Adipocyte (in vitro differentiated cells): ENCODE measurements around the gene ROBO3.

Experiments
- DNase-seq: peaks from one replicate; pipeline ENCODE4 v3.0.0-alpha.2; 2015; ENCODE audit warnings: low read depth
- H3K27me3 ChIP-seq: replicated peaks from 2 replicates; pipeline ENCODE4 v1.7.0; 2013; ENCODE audit warnings: mild to moderate bottlenecking, low read length, moderate library complexity; ENCODE audit not compliant: control insufficient read depth, insufficient read depth
- H3K36me3 ChIP-seq: 2 replicates; pipeline ENCODE4 v1.7.0; 2013; ENCODE audit warnings: low read length, mild to moderate bottlenecking, moderate library complexity; ENCODE audit not compliant: control insufficient read depth, insufficient read depth, severe bottlenecking
- H3K4me1 ChIP-seq: 2 replicates; pipeline ENCODE4 v1.7.0; 2013; ENCODE audit warnings: mild to moderate bottlenecking, low read length, moderate library complexity; ENCODE audit not compliant: control insufficient read depth, insufficient read depth
- H3K4me3 ChIP-seq: 2 replicates; pipeline ENCODE4 v1.7.0; 2013; ENCODE audit warnings: mild to moderate bottlenecking, low read length, moderate library complexity
- H3K9ac ChIP-seq: 2 replicates; pipeline ENCODE4 v1.7.0; 2013; ENCODE audit warnings: mild to moderate bottlenecking, low read length, moderate library complexity
- H3K9me3 ChIP-seq: 2 replicates; pipeline ENCODE4 v1.7.0; 2013; ENCODE audit warnings: mild to moderate bottlenecking, low read length, moderate library complexity; ENCODE audit not compliant: control insufficient read depth

Gene ROBO3

DNA sequence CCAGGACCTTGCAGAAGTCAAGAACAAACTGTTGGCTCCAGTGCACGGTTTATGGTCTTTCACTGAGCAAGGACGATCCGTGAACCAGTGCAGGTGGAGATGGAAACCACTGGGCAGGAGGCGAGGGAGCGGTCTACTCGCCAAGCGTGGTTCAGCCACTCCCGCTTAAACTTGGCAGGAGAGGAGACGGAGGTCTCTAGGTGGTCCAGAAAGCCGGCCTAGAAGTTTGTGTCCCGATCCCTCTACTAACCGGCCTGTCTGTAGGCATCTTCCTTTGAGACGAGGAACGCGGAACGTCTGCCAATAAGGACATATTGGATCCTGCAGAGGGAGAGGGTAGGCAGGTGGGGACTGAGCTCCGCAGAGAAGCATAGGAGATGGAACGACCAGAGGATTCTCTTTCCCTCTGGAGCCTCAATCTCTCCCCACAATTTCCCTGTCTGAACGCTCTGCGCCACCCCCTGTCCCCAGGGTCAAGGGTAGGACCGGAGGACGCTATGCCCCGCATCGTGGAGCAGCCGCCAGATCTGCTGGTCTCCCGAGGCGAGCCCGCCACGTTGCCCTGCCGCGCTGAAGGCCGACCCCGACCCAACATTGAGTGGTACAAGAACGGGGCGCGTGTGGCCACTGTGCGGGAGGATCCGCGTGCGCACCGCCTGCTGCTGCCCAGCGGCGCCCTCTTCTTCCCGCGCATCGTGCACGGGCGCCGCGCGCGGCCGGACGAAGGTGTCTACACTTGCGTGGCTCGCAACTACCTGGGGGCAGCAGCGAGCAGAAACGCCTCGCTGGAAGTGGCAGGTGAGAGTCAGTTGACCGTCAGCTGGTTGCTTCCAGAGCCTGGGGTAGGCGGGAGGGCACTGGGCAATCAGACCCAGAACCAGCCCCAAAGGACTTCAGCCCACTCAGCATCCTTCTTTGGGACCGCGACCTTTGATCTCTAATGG is 3.4 kb downstream of the ROBO3 start:
- Histone ChIP-seq H3K4me1 (peaks cover 19% of the 10 kb centered on the region), H3K9me3 (no peaks in the 10 kb centered on the region), H3K4me3 (no peak overlapping the region), H3K27me3 (peaks cover 94% of the 10 kb centered on the region), H3K36me3 (no peaks in the 10 kb centered on the region), H3K9ac (no peak overlapping the region)
- DNase-seq: no peak

DNA sequence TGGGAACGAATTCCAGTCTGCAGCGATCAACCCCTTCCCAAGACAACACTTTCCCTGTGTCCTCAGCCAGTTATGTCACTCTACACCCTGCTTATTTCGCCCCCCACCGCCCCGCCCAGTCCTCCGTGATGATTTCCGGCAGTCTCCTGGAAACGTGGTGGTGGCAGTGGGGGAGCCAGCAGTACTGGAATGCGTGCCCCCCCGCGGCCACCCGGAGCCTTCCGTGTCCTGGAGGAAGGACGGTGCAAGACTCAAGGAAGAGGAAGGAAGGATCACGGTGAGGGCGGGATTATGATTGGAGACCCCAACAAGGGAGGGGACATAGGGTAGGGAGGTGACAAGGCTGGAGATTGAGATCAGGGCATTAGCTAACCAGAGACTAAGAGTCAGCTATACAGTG is 4.1 kb downstream of the ROBO3 start:
- Histone ChIP-seq H3K36me3 (no peaks in the 10 kb centered on the region), H3K9me3 (no peaks in the 10 kb centered on the region), H3K9ac (no peak overlapping the region), H3K4me1 (peaks cover 19% of the 10 kb centered on the region), H3K4me3 (no peak overlapping the region), H3K27me3 (peaks cover 93% of the 10 kb centered on the region)
- no peak for DNase-seq

DNA sequence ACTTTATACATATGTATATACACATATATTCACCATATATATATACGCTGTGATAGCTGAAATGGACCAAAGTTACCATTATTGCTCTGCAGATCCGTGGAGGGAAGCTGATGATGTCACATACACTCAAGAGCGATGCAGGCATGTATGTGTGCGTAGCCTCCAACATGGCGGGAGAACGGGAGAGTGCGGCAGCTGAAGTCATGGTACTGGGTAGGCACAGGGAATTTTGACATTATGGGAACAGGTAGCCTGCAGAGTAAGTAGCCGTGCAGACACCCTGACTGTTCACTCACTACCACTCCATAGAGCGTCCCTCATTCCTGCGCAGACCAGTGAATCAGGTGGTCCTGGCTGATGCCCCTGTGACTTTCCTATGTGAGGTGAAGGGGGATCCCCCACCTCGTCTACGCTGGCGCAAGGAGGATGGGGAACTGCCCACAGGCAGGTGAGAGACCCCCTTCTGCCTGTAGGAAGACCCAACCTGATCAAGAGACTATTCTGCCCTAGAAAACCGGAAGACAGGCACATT is 4.7 kb downstream of the ROBO3 start:
- Histone ChIP-seq H3K36me3 (no peaks in the 10 kb centered on the region), H3K9me3 (no peaks in the 10 kb centered on the region), H3K4me1 (peaks cover 16% of the 10 kb centered on the region), H3K27me3 (peaks cover 87% of the 10 kb centered on the region), H3K9ac (no peak overlapping the region), H3K4me3 (no peak overlapping the region)
- no peak for DNase-seq

DNA sequence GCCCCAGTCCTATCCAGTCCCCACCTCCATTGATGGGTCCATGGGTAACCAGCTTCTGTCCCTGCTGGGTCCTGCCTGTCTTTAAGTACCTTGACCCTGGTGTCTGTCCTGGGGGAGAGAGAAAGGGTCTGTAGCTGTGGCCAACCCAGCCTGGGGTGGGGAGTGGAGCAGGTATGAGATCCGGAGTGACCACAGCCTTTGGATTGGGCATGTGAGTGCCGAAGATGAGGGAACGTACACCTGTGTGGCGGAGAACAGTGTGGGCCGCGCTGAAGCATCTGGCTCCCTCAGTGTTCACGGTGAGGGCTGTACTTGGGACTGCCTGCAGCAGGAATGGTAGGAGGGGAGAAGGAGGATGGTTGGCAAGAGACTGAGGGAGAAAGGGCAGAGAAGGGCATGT is 5.2 kb downstream of the ROBO3 start:
- peaks cover 82% of the 10 kb centered on the region for H3K27me3 ChIP-seq
- H3K4me1 ChIP-seq: peaks cover 11% of the 10 kb centered on the region
- H3K36me3 ChIP-seq: no peaks in the 10 kb centered on the region
- H3K4me3 ChIP-seq: no peak overlapping the region
- H3K9ac ChIP-seq: no peak overlapping the region
- no peak for DNase-seq
- H3K9me3 ChIP-seq: no peaks in the 10 kb centered on the region

DNA sequence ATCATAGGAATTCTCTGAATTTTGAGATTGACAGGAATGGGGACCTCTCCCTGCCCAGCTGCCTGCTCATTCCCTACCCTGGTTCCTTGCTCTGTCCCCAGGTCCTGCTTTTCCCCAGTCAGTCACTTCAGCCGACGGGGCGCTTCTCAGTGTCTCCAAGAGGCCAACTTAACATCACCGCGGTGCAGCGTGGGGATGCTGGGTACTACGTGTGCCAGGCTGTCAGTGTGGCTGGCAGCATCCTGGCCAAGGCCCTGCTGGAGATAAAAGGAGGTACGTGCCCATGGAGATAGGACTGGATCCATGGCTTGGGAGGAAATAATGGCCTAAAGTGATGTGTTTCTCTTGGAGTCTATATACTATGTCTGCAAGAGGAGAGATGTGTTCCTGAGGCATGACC is 7.0 kb downstream of the ROBO3 start:
- H3K4me1 ChIP-seq: no peaks in the 10 kb centered on the region
- no peaks in the 10 kb centered on the region for H3K36me3 ChIP-seq
- peaks cover 65% of the 10 kb centered on the region for H3K27me3 ChIP-seq
- no peaks in the 10 kb centered on the region for H3K9me3 ChIP-seq
- H3K9ac ChIP-seq: no peak overlapping the region
- no peak for DNase-seq
- no peak overlapping the region for H3K4me3 ChIP-seq

DNA sequence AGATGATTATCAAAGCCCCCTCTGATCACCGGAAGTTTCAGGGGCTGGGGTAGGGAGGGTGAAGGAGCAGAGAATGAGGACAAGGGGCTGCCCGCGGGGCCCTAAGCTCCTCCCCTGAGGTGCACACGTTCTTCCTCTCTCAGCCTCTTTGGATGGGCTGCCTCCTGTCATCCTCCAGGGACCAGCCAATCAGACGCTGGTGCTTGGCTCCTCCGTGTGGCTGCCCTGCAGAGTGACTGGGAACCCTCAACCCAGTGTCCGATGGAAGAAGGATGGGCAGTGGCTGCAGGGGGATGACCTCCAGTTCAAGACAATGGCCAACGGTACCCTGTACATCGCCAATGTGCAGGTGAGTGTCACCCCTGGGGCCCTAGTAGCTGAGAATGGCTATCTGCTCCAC is 7.5 kb downstream of the ROBO3 start:
- Histone ChIP-seq H3K4me1 (no peaks in the 10 kb centered on the region), H3K36me3 (no peaks in the 10 kb centered on the region), H3K27me3 (peaks cover 62% of the 10 kb centered on the region), H3K9me3 (no peaks in the 10 kb centered on the region), H3K9ac (no peak overlapping the region), H3K4me3 (no peak overlapping the region)
- DNase-seq: no peak

DNA sequence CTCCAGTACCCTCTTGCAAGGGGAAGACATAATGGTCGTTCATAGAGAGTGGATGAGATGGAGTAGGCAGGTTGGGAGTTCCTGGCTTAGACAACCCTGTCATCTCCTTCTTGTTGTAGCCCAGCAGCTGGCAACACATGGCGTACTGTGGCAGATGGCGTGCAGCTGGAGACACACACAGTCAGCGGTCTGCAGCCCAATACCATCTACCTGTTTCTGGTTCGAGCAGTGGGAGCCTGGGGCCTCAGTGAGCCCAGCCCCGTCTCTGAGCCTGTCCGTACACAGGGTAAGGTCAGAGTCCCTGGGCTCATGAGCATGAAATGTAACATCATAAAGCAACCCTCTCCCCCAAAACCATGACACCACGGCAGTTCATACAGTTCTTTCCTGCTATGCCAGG is 8.7 kb downstream of the ROBO3 start:
- H3K36me3 ChIP-seq: no peaks in the 10 kb centered on the region
- peaks cover 50% of the 10 kb centered on the region for H3K27me3 ChIP-seq
- no peak overlapping the region for H3K4me3 ChIP-seq
- no peak for DNase-seq
- no peaks in the 10 kb centered on the region for H3K9me3 ChIP-seq
- no peak overlapping the region for H3K9ac ChIP-seq
- H3K4me1 ChIP-seq: no peaks in the 10 kb centered on the region

DNA sequence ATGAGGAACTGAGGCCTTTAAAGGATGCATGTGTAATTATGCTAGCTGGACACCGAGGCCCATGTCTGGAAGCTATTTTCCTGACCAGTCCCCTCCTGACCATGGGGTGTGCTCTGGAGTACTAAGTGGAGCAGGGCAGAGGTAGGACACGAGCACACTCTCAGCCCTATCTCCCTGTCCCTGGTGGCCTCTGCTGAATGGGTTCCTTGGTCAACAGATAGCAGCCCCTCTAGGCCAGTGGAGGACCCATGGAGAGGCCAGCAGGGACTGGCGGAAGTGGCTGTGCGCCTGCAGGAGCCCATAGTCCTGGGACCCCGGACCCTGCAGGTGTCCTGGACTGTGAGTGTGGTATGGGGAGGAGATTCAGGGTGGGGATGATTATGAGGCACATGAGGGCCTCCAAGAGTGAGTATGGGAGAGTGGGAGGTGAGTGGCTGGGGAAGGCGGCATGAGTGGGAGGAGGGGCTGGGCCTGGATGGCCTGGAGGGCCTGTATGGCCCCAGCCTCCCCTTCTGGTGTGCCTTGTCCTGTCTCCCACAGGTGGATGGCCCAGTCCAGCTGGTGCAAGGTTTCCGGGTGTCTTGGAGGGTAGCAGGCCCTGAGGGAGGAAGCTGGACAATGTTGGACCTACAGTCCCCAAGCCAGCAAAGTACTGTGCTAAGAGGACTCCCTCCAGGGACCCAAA is 9.5 kb downstream of the ROBO3 start:
- H3K4me3 ChIP-seq: no peak overlapping the region
- no peaks in the 10 kb centered on the region for H3K36me3 ChIP-seq
- H3K4me1 ChIP-seq: no peaks in the 10 kb centered on the region
- no peak for DNase-seq
- H3K9me3 ChIP-seq: no peaks in the 10 kb centered on the region
- H3K9ac ChIP-seq: no peak overlapping the region
- peaks cover 43% of the 10 kb centered on the region for H3K27me3 ChIP-seq

DNA sequence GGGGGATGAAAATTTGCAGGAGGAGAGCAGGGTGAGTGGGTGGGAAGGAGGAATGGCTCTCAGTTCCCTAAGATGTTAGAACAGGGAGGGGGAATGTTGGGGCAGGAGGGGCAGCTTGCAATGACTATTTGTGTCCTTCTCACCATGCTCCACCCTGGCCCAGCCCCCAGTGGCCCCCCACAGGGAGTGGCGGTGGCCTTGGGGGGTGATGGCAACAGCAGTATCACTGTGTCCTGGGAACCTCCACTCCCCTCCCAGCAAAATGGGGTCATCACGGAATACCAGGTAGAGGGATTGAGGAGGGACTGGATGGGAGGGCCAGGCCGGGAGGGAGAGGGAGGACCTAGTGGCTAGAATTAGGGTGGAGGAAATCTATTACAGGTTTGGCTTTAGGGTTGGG is 10.2 kb downstream of the ROBO3 start:
- Histone ChIP-seq H3K27me3 (peaks cover 36% of the 10 kb centered on the region), H3K4me1 (no peaks in the 10 kb centered on the region), H3K36me3 (no peaks in the 10 kb centered on the region), H3K4me3 (peak overlapping the region; percentile 87), H3K9ac (peak overlapping the region; percentile 90), H3K9me3 (no peaks in the 10 kb centered on the region)
- no peak for DNase-seq

DNA sequence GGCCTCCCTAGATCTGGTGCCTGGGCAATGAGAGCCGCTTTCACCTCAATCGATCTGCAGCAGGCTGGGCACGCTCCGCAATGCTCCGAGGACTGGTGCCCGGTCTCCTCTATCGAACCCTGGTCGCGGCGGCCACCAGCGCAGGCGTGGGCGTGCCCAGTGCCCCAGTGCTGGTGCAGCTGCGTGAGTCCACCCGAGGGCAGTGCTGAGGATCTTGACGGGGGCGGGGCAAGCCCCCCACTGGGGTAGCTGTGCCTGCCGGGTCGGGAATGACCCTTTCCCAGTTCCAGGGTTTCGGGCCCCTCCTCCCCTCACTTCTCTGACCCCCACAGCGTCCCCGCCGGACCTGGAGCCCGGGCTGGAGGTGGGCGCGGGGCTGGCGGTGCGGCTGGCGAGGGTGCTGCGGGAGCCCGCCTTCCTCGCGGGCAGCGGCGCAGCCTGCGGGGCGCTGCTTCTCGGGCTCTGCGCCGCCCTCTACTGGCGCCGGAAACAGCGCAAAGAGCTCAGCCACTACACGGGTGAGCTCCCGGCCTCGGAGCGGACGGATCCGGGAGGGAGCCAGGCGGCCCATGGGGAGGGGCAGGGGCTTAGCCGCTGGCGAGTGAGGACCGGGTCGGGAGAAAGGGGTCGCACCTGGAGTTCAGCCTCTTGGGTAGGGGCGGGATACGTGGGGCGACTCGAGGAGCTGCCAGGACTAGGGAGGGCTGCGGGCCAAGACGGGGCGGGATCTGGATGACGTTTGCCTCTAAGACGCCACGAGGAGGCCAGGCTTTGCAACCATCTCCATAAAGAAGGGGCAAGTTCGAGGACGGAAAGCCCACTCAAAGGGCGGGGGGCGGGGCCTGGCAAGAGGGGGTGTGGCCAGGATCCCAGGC is 10.9 kb downstream of the ROBO3 start:
- peaks cover 28% of the 10 kb centered on the region for H3K27me3 ChIP-seq
- no peaks in the 10 kb centered on the region for H3K36me3 ChIP-seq
- H3K9me3 ChIP-seq: no peaks in the 10 kb centered on the region
- peak; percentile 95 for DNase-seq
- H3K9ac ChIP-seq: peak overlapping the region; percentile 90
- no peaks in the 10 kb centered on the region for H3K4me1 ChIP-seq
- peak overlapping the region; percentile 87 for H3K4me3 ChIP-seq
